Stomach (tissue), 9 donors: ENCODE results near the gene CDC42BPB. TPM values are rescaled to one million over a fixed set of nuclear protein-coding genes. Genes with fewer than 3 reads are reported as not detected.

Experiments
- DNase-seq, 2 donors: peaks; one replicate each; pipeline versions ENCODE4 v3.0.0 to v3.0.0-alpha.2; 2013 to 2019
- H3K27ac ChIP-seq, 5 donors: fragments of 200-600 bp in 4 of 5; sonication (generic) in 4 of 5; one replicate each; pipeline ENCODE4 v1.5.1; 2013 to 2019; ENCODE audit warnings: mild to moderate bottlenecking in 1 of 5, moderate library complexity in 1 of 5
- H3K27me3 ChIP-seq, 3 donors: fragments of 200-600 bp; sonication (generic); one replicate each; pipeline ENCODE4 v1.5.1; 2017 to 2019; ENCODE audit warnings: mixed run types in 1 of 3
- H3K36me3 ChIP-seq, 4 donors: fragments of 200-600 bp; sonication (generic); 1 replicate in 3 of 4; 2 replicates in 1 of 4; pipeline ENCODE4 v1.5.1; 2016 to 2019
- H3K4me1 ChIP-seq, 4 donors: fragments of 200-600 bp; sonication (generic); one replicate each; pipeline ENCODE4 v1.5.1; 2016 to 2019
- H3K4me3 ChIP-seq, 4 donors: fragments of 200-600 bp; sonication (generic) in 3 of 4; one replicate each; pipeline ENCODE4 v1.5.1; 2016 to 2019; ENCODE audit warnings: mild to moderate bottlenecking in 1 of 4
- H3K9me3 ChIP-seq, 4 donors: fragments of 200-600 bp; sonication (generic); one replicate each; pipeline ENCODE4 v1.5.1; 2016 to 2019
- CTCF ChIP-seq, 7 experiments: fragments of 450-650 bp in 4 of 7; fragments of 200-600 bp in 3 of 7; sonication (generic) in 3 of 7; IDR thresholded peaks; one replicate each; pipeline ENCODE4 v1.5.1; 2016 to 2019; ENCODE audit warnings: antibody characterized with exemption in 7 of 7, control low read depth in 2 of 7, mild to moderate bottlenecking in 1 of 7
- EP300 ChIP-seq: sonication (generic); formaldehyde crosslinking; IDR thresholded peaks from one replicate; pipeline ENCODE4 v1.6.1; 2017; ENCODE audit warnings: antibody characterized with exemption
- POLR2A ChIP-seq, 4 donors: fragments of 450-650 bp; IDR thresholded peaks; one replicate each; pipeline ENCODE4 v1.6.1; 2016; ENCODE audit warnings: antibody characterized with exemption in 4 of 4, control low read depth in 2 of 4, mild to moderate bottlenecking in 1 of 4, moderate library complexity in 1 of 4
- POLR2AphosphoS5 ChIP-seq, 3 donors: sonication (generic); formaldehyde crosslinking; IDR thresholded peaks; one replicate each; pipeline ENCODE4 v1.6.1; 2016; ENCODE audit warnings: antibody characterized with exemption in 3 of 3
- WGBS, 5 donors: extraction: QIAGEN DNeasy Blood & Tissue Kit in 3 of 5; methylation state at CpG; one replicate each; pipeline versions ENCODE4 v1.1.5 to v1.1.7; 2013 to 2018; 5-methylcytosine and 5-hydroxymethylcytosine counted together
- intact Hi-C: fragments of 100-400 bp; cut with DNase I; formaldehyde crosslinking; loops from one replicate; pipeline ENCODE4 v1.15.1; 2023; ENCODE audit warnings: low total_unique reads
- polyA plus RNA-seq, 3 donors: library from polyadenylated mRNA; stranded (reverse); fragments of 200-250 nt; gene quantifications; one replicate each; pipeline ENCODE4 v1.2.3, GENCODE V29; 2013
- total RNA-seq, 5 donors: library from RNA; depleted of rRNA; stranded (reverse); fragments of >200 nt; gene quantifications; one replicate each; pipeline versions ENCODE4 v1.1.0 to v1.2.3, GENCODE V29; 2014 to 2016
- donor health status: healthy with polysubstance abuse.
- donor health status: Bipolar disorder and iron deficiency.
- donor health status: healthy.

The CDC42BPB gene
- total and polyA plus RNA-seq, 8 donors, result 16.3 to 400 (median 127) TPM

GRCh38 chr14:102901633-102902032 lies 155.7 kb downstream of the CDC42BPB start:
- no peak for TF ChIP-seq CTCF (IDR thresholded peaks at IDR 0.05)
- TF ChIP-seq POLR2AphosphoS5 (IDR thresholded peaks at IDR 0.05), result no peak
- no peak for TF ChIP-seq EP300
- no peak for TF ChIP-seq POLR2A (IDR thresholded peaks at IDR 0.05)
- 80 to 92% (median 87%) methylated on average over 4 of the region's 4 CpGs for WGBS, 5 donors
- no peaks in the 10 kb centered on the region for H3K27me3 ChIP-seq
- intact Hi-C loops, result no loop called here
- H3K36me3 ChIP-seq, result peaks cover 19 to 66% (median 65%) of the 10 kb centered on the region in 4 donors
- H3K9me3 ChIP-seq, result no peaks in the 10 kb centered on the region
- no peaks in the 10 kb centered on the region for H3K4me1 ChIP-seq
- H3K27ac ChIP-seq, result peak overlapping the region in 1 of 5 donors; percentile 32
- DNase-seq, result no peak
- H3K4me3 ChIP-seq, result no peak overlapping the region

- intact Hi-C loops, result no loop called here
- WGBS, 5 donors, result 85 to 90% (median 86%) methylated on average over 29 to 39 of the region's 39 CpGs
- H3K36me3 ChIP-seq, result peaks cover 19 to 64% (median 61%) of the 10 kb centered on the region in 4 donors
- peak overlapping the region in 1 of 5 donors; percentile 16 for H3K27ac ChIP-seq
- DNase-seq, result no peak
- no peak overlapping the region for H3K4me3 ChIP-seq
- TF ChIP-seq POLR2A (IDR thresholded peaks at IDR 0.05) (no peak), EP300 (no peak), POLR2AphosphoS5 (IDR thresholded peaks at IDR 0.05) (no peak), CTCF (IDR thresholded peaks at IDR 0.05) (no peak)
- no peaks in the 10 kb centered on the region for H3K4me1 ChIP-seq
- no peaks in the 10 kb centered on the region for H3K9me3 ChIP-seq
- H3K27me3 ChIP-seq, result no peaks in the 10 kb centered on the region
Observed at GRCh38 chr14:102900631-102901571, 156.4 kb downstream of the CDC42BPB start.

- Histone ChIP-seq H3K4me1 (no peaks in the 10 kb centered on the region), H3K4me3 (no peak overlapping the region), H3K27me3 (no peaks in the 10 kb centered on the region), H3K9me3 (no peaks in the 10 kb centered on the region), H3K36me3 (peaks cover 8 to 64% (median 55%) of the 10 kb centered on the region in 4 donors), H3K27ac (no peak overlapping the region)
- TF ChIP-seq CTCF (IDR thresholded peaks at IDR 0.05) (no peak), POLR2AphosphoS5 (IDR thresholded peaks at IDR 0.05) (no peak), POLR2A (IDR thresholded peaks at IDR 0.05) (no peak), EP300 (no peak)
- no peak for DNase-seq
- 93 to 98% (median 97%) methylated on average over 8 of the region's 8 CpGs for WGBS, 5 donors
- intact Hi-C loops, result no loop called here
Observed at GRCh38 chr14:102899516-102899900, 157.8 kb downstream of the CDC42BPB start.

- TF ChIP-seq EP300, result no peak
- no peak for TF ChIP-seq POLR2A (IDR thresholded peaks at IDR 0.05)
- TF ChIP-seq CTCF (IDR thresholded peaks at IDR 0.05), result no peak
- TF ChIP-seq POLR2AphosphoS5 (IDR thresholded peaks at IDR 0.05), result no peak
- 88 to 92% (median 90%) methylated on average over 18 of the region's 18 CpGs for WGBS, 5 donors
- Histone ChIP-seq H3K4me1 (peaks cover 0 to 5% (median 0%) of the 10 kb centered on the region in 4 donors), H3K9me3 (no peaks in the 10 kb centered on the region), H3K27me3 (no peaks in the 10 kb centered on the region), H3K4me3 (no peak overlapping the region), H3K27ac (no peak overlapping the region), H3K36me3 (peaks cover 8 to 62% (median 51%) of the 10 kb centered on the region in 4 donors)
- intact Hi-C loops, result no loop called here
- DNase-seq, result no peak
Observed at GRCh38 chr14:102898776-102899515, 158.4 kb downstream of the CDC42BPB start.
